Colon (tissue), 2 donors: ENCODE data around the gene GTF2F1.
"Not testable (repeated sequence)": the region's sequence is repeated elsewhere in the genome, so short reads cannot be mapped to it uniquely, and the experiment has no call there.

Experiments used
- FAIRE-seq: peaks from 2 replicates; lab custom pipeline; 2012; peaks lifted over from hg19 to GRCh38; lab: Jason Lieb, UNC
- donor health status: control.
- donor health status: control.

GTF2F1 gene

GRCh38 chr19:6355321-6356040 lies 37.5 kb downstream of the GTF2F1 start:
- FAIRE-seq: not testable (repeated sequence)

DNA sequence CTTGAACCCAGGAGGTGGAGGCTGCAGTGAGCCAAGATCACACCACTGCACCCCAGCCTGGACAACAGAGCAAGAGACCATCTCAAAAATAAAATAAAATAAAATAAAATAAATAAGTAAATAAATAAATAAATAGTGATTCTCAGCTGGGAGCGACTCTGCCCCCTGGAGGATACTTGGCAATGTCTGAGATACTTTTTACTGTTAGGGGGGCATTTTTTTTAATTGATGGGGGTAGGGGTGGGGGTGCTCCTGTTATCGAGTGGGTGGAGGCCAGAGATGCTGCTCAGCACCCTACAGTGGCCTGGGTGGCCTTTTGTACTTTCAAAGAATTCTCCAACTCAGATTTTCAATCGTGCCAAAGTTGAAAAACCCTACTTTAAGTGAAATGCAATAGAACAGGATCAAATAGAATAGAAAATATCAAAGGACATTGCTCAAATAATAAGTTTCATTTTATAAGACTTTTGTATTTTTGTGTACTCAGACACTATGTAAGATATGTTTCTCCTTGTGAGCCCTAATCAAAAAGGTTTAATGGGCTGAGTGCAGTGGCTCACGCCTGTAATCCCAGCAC lies 38.8 kb downstream of the GTF2F1 start:
- FAIRE-seq: no peak

GRCh38 chr19:6352381-6353165 lies 40.4 kb downstream of the GTF2F1 start:
- no peak for FAIRE-seq

DNA sequence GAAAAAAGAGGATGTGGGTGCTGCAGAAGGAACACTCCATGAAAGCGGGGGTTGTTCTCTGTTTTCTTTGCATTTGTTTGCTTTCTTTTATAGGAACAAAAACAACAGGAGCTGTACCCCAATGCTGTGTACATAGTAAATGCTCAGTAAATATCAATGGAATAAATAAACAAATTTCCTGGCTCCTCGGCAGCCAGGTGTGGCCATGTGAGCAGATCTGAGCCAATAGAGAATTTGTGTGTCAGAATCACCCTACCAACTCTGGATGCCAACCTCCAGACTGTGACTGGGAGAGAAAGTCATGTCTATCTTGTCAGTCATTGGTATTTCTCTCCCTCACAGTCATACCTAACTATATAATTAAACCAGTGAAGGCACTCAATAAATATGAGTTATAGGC lies 42.3 kb downstream of the GTF2F1 start:
- no peak for FAIRE-seq

DNA sequence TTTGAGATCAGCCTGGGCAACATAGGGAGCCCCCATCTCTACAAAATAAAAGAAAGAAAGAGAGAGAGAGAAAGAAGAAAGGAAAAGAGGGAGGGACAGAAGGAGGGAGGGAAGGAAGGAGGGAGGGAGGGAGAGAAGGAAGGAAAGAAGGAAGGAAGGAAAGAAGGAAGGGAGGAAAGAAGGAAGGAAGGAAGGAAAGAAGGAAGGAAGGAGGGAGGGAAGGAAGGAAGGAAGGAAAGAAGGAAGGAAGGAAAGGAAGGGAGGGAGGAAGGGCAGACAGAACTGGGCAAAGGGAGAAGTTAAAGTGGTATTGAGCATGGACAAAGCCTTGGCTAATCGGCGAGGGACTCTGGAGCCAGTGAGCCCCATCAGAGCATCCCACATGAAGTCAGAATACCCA lies 43.7 kb downstream of the GTF2F1 start:
- FAIRE-seq: not testable (repeated sequence)

GRCh38 chr19:6343462-6343861 lies 49.5 kb downstream of the GTF2F1 start:
- no peak for FAIRE-seq

GRCh38 chr19:6340493-6341201 lies 52.3 kb downstream of the GTF2F1 start:
- no peak for FAIRE-seq

DNA sequence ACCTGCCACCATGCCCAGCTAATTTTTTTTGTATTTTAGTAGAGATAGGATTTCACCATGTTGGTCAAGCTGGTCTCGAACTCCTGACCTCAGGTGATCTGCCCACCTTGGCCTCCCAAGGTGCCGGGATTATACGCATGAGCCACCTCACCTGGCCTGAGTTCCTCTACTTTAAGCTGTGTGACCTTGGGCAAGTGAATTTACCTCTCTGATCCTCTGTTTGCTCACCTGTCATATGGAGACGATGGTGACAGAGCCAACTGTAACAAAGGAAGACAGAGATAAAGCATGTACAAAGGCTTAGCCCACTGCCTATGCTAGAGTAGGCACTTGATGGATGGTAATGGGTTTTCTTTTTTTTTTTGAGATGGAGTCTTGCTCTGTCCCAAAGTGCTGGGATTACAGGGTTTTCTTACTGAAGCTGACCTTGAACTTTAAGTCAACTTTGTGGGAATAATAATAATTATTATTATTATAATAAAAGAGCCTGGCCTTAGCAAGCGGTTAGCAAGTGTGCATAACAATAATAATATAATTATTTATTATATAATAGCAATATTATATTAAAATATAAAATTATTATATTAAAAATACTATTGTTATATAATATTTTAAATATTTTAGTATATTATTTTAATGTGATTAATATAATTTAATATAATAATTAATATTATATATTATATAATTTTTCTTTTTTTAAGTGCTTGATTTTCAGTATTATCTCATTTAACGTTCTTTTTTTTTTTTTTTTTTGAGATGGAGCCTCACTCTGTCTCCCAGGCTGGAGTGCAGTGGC lies 58.3 kb downstream of the GTF2F1 start:
- FAIRE-seq: peak; percentile 36

- no peak for FAIRE-seq
Measured at GRCh38 chr19:6333439-6333838, 59.5 kb downstream of the GTF2F1 start, which contains the start of gene ACER1. Gene ACER1, minus strand, starts transcription at chr19:6333612. Its CDS starts 61 bp downstream, at chr19:6333551.
